ENCODE results near the gene MYH9. TPM values are rescaled to one million over a fixed set of nuclear protein-coding genes. Genes with fewer than 3 reads are reported as not detected.

Gene MYH9
- total and polyA plus RNA-seq, 2 experiments from 2014 or later, result 58.4 to 233 TPM

DNA sequence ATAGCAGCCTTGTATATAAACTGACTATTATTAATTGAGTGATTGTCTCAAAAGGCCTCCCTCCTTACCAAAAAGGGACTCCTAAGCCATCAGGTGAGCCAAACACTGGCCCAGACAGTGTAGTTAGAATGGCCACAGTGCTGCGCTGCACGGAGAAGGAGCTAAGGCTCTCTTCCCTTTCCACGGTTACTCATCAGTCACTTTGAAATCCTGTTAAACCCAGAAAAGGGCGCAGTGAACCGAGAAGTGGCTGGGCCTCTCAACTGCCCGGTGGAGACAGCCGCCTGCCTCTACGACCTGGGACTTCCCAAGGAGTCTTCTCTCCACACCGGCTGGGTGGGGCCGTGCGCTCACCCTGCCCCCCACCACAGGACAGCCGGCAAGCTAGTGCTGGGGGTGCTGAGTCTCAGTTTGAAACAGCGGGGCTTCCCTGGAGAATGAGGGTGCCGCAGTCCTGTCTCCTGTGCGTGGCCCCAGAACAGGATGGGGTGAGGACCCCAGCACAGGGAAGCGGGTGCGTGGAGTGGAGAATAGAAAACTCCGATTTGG is 1.3 kb downstream of the MYH9 start:
- H3K27ac ChIP-seq (ENCODE audit: low read depth), result peak overlapping the region; percentile 91
- H3K79me2 ChIP-seq (replicated peaks; ENCODE audit: insufficient read depth), result peaks cover 62% of the 10 kb centered on the region
- H3K27me3 ChIP-seq (ENCODE audit: insufficient read depth), result no peaks in the 10 kb centered on the region
- no peak for TF ChIP-seq POLR2AphosphoS5 (IDR thresholded peaks at IDR 0.05; ENCODE audit: low read depth)
- no peak for TF ChIP-seq CREB1 (CRISPR knock-in tag; IDR thresholded peaks at IDR 0.05; ENCODE audit: low read depth)
- TF ChIP-seq NANOG (IDR thresholded peaks at IDR 0.05; ENCODE audit: borderline replicate concordance), result no peak
- TF ChIP-seq ZNF331 (CRISPR knock-in tag; IDR thresholded peaks at IDR 0.05; ENCODE audit: low read depth), result no peak
- TF ChIP-seq, protein P1, sequence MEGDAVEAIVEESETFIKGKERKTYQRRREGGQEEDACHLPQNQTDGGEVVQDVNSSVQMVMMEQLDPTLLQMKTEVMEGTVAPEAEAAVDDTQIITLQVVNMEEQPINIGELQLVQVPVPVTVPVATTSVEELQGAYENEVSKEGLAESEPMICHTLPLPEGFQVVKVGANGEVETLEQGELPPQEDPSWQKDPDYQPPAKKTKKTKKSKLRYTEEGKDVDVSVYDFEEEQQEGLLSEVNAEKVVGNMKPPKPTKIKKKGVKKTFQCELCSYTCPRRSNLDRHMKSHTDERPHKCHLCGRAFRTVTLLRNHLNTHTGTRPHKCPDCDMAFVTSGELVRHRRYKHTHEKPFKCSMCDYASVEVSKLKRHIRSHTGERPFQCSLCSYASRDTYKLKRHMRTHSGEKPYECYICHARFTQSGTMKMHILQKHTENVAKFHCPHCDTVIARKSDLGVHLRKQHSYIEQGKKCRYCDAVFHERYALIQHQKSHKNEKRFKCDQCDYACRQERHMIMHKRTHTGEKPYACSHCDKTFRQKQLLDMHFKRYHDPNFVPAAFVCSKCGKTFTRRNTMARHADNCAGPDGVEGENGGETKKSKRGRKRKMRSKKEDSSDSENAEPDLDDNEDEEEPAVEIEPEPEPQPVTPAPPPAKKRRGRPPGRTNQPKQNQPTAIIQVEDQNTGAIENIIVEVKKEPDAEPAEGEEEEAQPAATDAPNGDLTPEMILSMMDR (conservative IDR thresholded peaks at IDR 0.05; ENCODE audit: low read depth in 2 of 2), result no peak
- TF ChIP-seq EZH2phosphoT487 (IDR thresholded peaks at IDR 0.05; ENCODE audit: unreplicated experiment), result no peak
- TF ChIP-seq REST (IDR thresholded peaks at IDR 0.05; ENCODE audit: unreplicated experiment), result no peak
- no peak for TF ChIP-seq EZH2 (IDR thresholded peaks at IDR 0.05; ENCODE audit: low read depth, unreplicated experiment)
- no peak for TF ChIP-seq STAT1 (IDR thresholded peaks at IDR 0.05; ENCODE audit: unreplicated experiment)
- TF ChIP-seq, protein P2, sequence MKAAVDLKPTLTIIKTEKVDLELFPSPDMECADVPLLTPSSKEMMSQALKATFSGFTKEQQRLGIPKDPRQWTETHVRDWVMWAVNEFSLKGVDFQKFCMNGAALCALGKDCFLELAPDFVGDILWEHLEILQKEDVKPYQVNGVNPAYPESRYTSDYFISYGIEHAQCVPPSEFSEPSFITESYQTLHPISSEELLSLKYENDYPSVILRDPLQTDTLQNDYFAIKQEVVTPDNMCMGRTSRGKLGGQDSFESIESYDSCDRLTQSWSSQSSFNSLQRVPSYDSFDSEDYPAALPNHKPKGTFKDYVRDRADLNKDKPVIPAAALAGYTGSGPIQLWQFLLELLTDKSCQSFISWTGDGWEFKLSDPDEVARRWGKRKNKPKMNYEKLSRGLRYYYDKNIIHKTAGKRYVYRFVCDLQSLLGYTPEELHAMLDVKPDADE (IDR thresholded peaks at IDR 0.05), result no peak
- no peak for TF ChIP-seq JUNB (IDR thresholded peaks at IDR 0.05; ENCODE audit: unreplicated experiment)
- no peak for TF ChIP-seq ZNF114 (CRISPR knock-in tag; IDR thresholded peaks at IDR 0.05)
- TF ChIP-seq, protein P3, sequence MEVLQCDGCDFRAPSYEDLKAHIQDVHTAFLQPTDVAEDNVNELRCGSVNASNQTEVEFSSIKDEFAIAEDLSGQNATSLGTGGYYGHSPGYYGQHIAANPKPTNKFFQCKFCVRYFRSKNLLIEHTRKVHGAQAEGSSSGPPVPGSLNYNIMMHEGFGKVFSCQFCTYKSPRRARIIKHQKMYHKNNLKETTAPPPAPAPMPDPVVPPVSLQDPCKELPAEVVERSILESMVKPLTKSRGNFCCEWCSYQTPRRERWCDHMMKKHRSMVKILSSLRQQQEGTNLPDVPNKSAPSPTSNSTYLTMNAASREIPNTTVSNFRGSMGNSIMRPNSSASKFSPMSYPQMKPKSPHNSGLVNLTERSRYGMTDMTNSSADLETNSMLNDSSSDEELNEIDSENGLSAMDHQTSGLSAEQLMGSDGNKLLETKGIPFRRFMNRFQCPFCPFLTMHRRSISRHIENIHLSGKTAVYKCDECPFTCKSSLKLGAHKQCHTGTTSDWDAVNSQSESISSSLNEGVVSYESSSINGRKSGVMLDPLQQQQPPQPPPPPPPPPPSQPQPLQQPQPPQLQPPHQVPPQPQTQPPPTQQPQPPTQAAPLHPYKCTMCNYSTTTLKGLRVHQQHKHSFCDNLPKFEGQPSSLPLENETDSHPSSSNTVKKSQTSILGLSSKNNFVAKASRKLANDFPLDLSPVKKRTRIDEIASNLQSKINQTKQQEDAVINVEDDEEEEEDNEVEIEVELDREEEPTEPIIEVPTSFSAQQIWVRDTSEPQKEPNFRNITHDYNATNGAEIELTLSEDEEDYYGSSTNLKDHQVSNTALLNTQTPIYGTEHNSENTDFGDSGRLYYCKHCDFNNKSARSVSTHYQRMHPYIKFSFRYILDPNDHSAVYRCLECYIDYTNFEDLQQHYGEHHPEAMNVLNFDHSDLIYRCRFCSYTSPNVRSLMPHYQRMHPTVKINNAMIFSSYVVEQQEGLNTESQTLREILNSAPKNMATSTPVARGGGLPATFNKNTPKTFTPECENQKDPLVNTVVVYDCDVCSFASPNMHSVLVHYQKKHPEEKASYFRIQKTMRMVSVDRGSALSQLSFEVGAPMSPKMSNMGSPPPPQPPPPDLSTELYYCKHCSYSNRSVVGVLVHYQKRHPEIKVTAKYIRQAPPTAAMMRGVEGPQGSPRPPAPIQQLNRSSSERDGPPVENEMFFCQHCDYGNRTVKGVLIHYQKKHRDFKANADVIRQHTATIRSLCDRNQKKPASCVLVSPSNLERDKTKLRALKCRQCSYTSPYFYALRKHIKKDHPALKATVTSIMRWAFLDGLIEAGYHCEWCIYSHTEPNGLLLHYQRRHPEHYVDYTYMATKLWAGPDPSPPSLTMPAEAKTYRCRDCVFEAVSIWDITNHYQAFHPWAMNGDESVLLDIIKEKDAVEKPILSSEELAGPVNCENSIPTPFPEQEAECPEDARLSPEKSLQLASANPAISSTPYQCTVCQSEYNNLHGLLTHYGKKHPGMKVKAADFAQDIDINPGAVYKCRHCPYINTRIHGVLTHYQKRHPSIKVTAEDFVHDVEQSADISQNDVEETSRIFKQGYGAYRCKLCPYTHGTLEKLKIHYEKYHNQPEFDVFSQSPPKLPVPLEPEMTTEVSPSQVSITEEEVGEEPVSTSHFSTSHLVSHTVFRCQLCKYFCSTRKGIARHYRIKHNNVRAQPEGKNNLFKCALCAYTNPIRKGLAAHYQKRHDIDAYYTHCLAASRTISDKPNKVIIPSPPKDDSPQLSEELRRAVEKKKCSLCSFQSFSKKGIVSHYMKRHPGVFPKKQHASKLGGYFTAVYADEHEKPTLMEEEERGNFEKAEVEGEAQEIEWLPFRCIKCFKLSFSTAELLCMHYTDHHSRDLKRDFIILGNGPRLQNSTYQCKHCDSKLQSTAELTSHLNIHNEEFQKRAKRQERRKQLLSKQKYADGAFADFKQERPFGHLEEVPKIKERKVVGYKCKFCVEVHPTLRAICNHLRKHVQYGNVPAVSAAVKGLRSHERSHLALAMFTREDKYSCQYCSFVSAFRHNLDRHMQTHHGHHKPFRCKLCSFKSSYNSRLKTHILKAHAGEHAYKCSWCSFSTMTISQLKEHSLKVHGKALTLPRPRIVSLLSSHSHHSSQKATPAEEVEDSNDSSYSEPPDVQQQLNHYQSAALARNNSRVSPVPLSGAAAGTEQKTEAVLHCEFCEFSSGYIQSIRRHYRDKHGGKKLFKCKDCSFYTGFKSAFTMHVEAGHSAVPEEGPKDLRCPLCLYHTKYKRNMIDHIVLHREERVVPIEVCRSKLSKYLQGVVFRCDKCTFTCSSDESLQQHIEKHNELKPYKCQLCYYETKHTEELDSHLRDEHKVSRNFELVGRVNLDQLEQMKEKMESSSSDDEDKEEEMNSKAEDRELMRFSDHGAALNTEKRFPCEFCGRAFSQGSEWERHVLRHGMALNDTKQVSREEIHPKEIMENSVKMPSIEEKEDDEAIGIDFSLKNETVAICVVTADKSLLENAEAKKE (CRISPR knock-in tag; IDR thresholded peaks at IDR 0.05), result no peak
- H3K36me3 Mint-ChIP-seq (ENCODE audit: low read depth), result peaks cover 22% of the 10 kb centered on the region
- H3K36me3 ChIP-seq (ENCODE audit: insufficient read depth), result no peaks in the 10 kb centered on the region; the same call in 1 of the 2 replicates
- H2AFZ ChIP-seq, result no peak overlapping the region
- DNase-seq (ENCODE audit: low spot score) (no peak), ATAC-seq (peak; percentile 1)
- H3K4me1 Mint-ChIP-seq, result peaks cover 33% of the 10 kb centered on the region
- H3K4me2 ChIP-seq, result peak overlapping the region; percentile 78
- H3K9me2 ChIP-seq (ENCODE audit: insufficient read depth), result no peaks in the 10 kb centered on the region
- H4K20me1 ChIP-seq (replicated peaks; ENCODE audit: insufficient read depth), result peaks cover 27% of the 10 kb centered on the region
- peak overlapping the region; percentile 88 for H3K4me3 Mint-ChIP-seq
- H3K27me3 Mint-ChIP-seq (ENCODE audit: insufficient read depth, low read depth, poor library complexity), result peaks cover 9% of the 10 kb centered on the region
- 0 out of 2 replicates have a peak, but pooled peaks cover 12% of the 10 kb centered on the region for H3F3A ChIP-seq (replicated peaks; ENCODE audit: low read depth)
- H3K9me3 Mint-ChIP-seq, result peaks cover 3% of the 10 kb centered on the region
- H3K4me3 ChIP-seq, result peak overlapping the region; percentile 97
- H3K27ac Mint-ChIP-seq, result peak overlapping the region; percentile 95
- peaks cover 29% of the 10 kb centered on the region for H3K4me1 ChIP-seq (ENCODE audit: insufficient read depth)
